ENCODE measurements around the gene KEL.

KEL gene

GRCh38 chr7:142898377-142899170, 63.6 kb downstream of the KEL start:
- no peak overlapping the region for H3K4me3 ChIP-seq (ENCODE audit: low read depth, low read length)
- no peak for DNase-seq (ENCODE audit: low read depth, low spot score)
- TF ChIP-seq CTCF (IDR thresholded peaks at IDR 0.05; ENCODE audit: low read depth, low read length): no peak
- in situ Hi-C loops (cut with HindIII; ENCODE audit: low sequenced_read_pairs): no loop called here

GRCh38 chr7:142897691-142898090, 64.5 kb downstream of the KEL start:
- DNase-seq (ENCODE audit: low read depth, low spot score): no peak
- in situ Hi-C loops (cut with HindIII; ENCODE audit: low sequenced_read_pairs): no loop called here
- no peak for TF ChIP-seq CTCF (IDR thresholded peaks at IDR 0.05; ENCODE audit: low read depth, low read length)
- no peak overlapping the region for H3K4me3 ChIP-seq (ENCODE audit: low read depth, low read length)

- in situ Hi-C loops (cut with HindIII; ENCODE audit: low sequenced_read_pairs): no loop called here
- TF ChIP-seq CTCF (IDR thresholded peaks at IDR 0.05; ENCODE audit: low read depth, low read length): no peak
- no peak for DNase-seq (ENCODE audit: low read depth, low spot score)
- H3K4me3 ChIP-seq (ENCODE audit: low read depth, low read length): no peak overlapping the region
These were observed 65.3 kb downstream of the KEL start for GRCh38 chr7:142896741-142897379.

- TF ChIP-seq CTCF (IDR thresholded peaks at IDR 0.05; ENCODE audit: low read depth, low read length): no peak
- no peak overlapping the region for H3K4me3 ChIP-seq (ENCODE audit: low read depth, low read length)
- in situ Hi-C loops (cut with HindIII; ENCODE audit: low sequenced_read_pairs): no loop called here
These were observed 66.0 kb downstream of the KEL start for GRCh38 chr7:142896151-142896550.

GRCh38 chr7:142894985-142895593, 67.1 kb downstream of the KEL start:
- no peak for DNase-seq (ENCODE audit: low read depth, low spot score)
- no peak for TF ChIP-seq CTCF (IDR thresholded peaks at IDR 0.05; ENCODE audit: low read depth, low read length)
- H3K4me3 ChIP-seq (ENCODE audit: low read depth, low read length): no peak overlapping the region
- in situ Hi-C loops (cut with HindIII; ENCODE audit: low sequenced_read_pairs): no loop called here

More at GRCh38 chr7:142896151-142896550, 66.0 kb downstream of the KEL start:
- no peak for DNase-seq (ENCODE audit: low read depth, low spot score)

GRCh38 chr7:142894112-142894984, 67.8 kb downstream of the KEL start:
- no peak for DNase-seq (ENCODE audit: low read depth, low spot score)
- H3K4me3 ChIP-seq (ENCODE audit: low read depth, low read length): no peak overlapping the region
- in situ Hi-C loops (cut with HindIII; ENCODE audit: low sequenced_read_pairs): no loop called here
- no peak for TF ChIP-seq CTCF (IDR thresholded peaks at IDR 0.05; ENCODE audit: low read depth, low read length)
